ENCODE data around the gene CCNDBP1.

The CCNDBP1 gene

DNA sequence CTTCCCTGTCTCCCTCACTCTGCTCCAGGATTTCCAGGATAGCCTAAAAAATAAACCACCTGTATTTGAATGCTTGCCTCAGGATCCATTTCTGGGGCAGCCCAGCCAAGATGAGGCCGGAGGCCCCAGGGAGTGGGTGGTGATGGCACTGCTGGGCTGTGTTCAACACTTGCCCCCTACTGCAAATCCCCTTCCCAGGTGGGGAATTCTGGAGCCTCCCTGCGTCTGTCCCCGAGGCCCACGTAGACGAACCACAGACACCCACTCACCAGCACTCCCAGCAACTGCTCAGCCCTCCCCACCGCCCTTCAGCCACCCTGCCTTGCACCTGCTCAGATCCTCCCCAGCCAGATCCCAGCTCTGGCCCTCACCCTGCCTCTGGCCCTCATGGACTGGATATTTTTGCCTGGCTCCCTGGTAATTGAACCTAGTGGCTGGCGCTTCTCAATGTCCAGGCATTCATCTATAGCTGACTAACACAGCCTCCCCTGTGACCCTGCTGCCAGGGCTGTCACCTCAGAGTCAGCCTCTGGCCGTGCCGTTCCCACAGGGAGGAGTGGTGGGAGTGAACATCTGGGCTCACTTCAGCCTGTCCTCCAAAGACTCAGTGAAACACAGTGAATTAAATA is 52.8 kb downstream of the CCNDBP1 start:
- DNase-seq (ENCODE audit: low spot score in 2 of 2) (no peak), ATAC-seq (ENCODE audit: low read depth) (no peak)
- no peaks in the 10 kb centered on the region for H3K9me3 Mint-ChIP-seq
- H3K27ac Mint-ChIP-seq: no peak overlapping the region
- no peak overlapping the region for H3K4me3 Mint-ChIP-seq
- H3K27me3 Mint-ChIP-seq: no peaks in the 10 kb centered on the region
- peaks cover 6% of the 10 kb centered on the region for H3K4me1 Mint-ChIP-seq
- no peaks in the 10 kb centered on the region for H3K36me3 Mint-ChIP-seq

DNA sequence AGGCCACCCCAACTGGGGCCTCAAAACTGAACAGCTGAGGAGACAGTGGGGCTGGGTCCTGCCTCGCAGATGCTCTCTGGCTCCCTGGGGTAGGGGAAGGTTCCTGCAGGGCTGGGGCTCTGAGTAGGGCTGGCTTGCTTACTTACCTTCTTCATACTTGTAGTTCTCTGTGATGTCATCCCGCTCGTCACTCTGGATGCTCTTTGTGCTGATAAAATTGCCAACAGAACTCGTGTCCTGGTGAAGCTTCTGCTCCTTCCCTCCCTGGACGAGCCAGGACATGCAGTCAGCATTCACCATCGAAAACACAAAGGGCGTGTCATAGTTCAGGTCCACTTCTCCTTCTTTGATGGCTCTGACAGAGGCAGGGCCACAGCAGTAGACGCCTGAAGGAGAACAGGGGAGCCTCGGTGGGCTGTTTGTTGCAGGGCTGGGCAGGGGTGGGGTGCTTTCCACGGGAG is 53.5 kb downstream of the CCNDBP1 start:
- peaks cover 6% of the 10 kb centered on the region for H3K4me1 Mint-ChIP-seq
- DNase-seq (ENCODE audit: low spot score in 2 of 2) (no peak), ATAC-seq (ENCODE audit: low read depth) (no peak)
- no peaks in the 10 kb centered on the region for H3K36me3 Mint-ChIP-seq
- H3K27ac Mint-ChIP-seq: no peak overlapping the region
- H3K27me3 Mint-ChIP-seq: no peaks in the 10 kb centered on the region
- no peaks in the 10 kb centered on the region for H3K9me3 Mint-ChIP-seq
- H3K4me3 Mint-ChIP-seq: no peak overlapping the region

GRCh38 chr15:43239732-43240491 is 54.7 kb downstream of the CCNDBP1 start:
- ATAC-seq (ENCODE audit: low read depth) (no peak), DNase-seq (ENCODE audit: low spot score in 2 of 2) (no peak)
- H3K9me3 Mint-ChIP-seq: no peaks in the 10 kb centered on the region
- H3K27me3 Mint-ChIP-seq: no peaks in the 10 kb centered on the region
- H3K36me3 Mint-ChIP-seq: no peaks in the 10 kb centered on the region
- H3K4me1 Mint-ChIP-seq: peaks cover 6% of the 10 kb centered on the region
- no peak overlapping the region for H3K4me3 Mint-ChIP-seq
- no peak overlapping the region for H3K27ac Mint-ChIP-seq

GRCh38 chr15:43241100-43241499 is 55.9 kb downstream of the CCNDBP1 start:
- H3K9me3 Mint-ChIP-seq: no peaks in the 10 kb centered on the region
- no peak overlapping the region for H3K27ac Mint-ChIP-seq
- no peak overlapping the region for H3K4me3 Mint-ChIP-seq
- H3K4me1 Mint-ChIP-seq: peaks cover 3% of the 10 kb centered on the region
- H3K27me3 Mint-ChIP-seq: no peaks in the 10 kb centered on the region
- DNase-seq (ENCODE audit: low spot score in 2 of 2) (no peak), ATAC-seq (ENCODE audit: low read depth) (no peak)
- no peaks in the 10 kb centered on the region for H3K36me3 Mint-ChIP-seq

- Mint-ChIP-seq H3K27ac (no peak overlapping the region), H3K27me3 (no peaks in the 10 kb centered on the region), H3K4me3 (no peak overlapping the region), H3K4me1 (no peaks in the 10 kb centered on the region), H3K9me3 (peaks cover 2% of the 10 kb centered on the region), H3K36me3 (no peaks in the 10 kb centered on the region)
- DNase-seq (ENCODE audit: low spot score in 2 of 2) (no peak), ATAC-seq (ENCODE audit: low read depth) (no peak)
These were observed 57.4 kb downstream of the CCNDBP1 start for GRCh38 chr15:43242616-43243015.

DNA sequence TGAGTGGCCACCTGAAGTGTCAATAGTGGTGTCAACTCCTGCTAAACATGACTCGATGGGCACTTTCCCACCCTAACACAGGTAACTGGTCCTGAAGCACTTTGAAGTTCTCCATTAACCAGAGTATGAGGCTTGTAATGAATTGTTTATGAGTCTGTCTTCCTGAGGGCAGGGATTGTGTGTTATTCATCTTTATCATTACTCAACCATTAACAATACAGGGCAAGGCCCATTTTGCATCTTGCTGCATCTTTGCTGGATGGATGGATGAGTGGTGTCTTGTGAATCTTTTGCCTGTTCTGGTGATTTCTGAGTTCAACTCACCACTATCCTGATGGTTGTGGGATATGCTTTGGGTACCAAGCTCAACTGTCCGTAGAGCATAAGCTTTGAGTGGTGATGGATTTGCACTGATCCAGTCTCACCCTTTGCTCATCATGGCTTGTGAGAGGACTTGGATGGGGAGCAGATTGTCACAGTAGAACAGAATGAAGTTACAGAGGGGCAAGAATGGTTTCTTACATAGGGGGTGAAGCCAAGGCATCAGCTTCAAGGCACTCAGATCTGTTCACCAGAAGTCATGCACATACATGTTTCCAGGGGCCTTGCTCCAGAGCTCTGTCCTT is 57.9 kb downstream of the CCNDBP1 start:
- Mint-ChIP-seq H3K27ac (no peak overlapping the region), H3K4me3 (no peak overlapping the region), H3K27me3 (no peaks in the 10 kb centered on the region), H3K4me1 (no peaks in the 10 kb centered on the region), H3K36me3 (no peaks in the 10 kb centered on the region), H3K9me3 (peaks cover 2% of the 10 kb centered on the region)
- ATAC-seq (ENCODE audit: low read depth): no peak
- DNase-seq (ENCODE audit: low spot score in 2 of 2): no peak

GRCh38 chr15:43244092-43244491 is 58.9 kb downstream of the CCNDBP1 start:
- no peak overlapping the region for H3K27ac Mint-ChIP-seq
- ATAC-seq (ENCODE audit: low read depth): no peak
- no peak overlapping the region for H3K4me3 Mint-ChIP-seq

DNA sequence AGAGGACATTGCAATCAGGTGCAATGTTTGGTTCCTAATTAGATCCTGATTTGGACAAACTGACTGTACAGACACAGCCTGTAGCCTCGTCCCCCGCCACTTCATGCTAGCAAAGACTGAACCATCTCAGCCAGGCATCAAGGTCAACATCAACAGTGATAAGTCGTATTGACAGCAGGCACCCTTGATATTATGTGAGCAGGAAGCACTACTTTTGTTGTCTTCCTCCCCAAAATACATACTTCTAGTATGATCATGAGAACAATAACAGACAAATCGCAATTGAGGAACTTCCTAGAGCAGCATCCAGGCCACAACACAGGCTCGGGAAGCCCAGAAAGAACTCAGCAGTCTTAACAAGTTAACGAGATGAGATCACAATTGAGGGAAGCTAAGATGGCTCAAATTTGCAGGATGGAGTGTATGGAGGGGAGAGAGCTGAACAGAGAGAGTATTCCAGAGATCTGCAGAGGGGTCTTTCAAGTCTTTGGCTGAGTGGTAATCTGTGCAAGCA is 61.1 kb downstream of the CCNDBP1 start:
- Mint-ChIP-seq H3K4me1 (peaks cover 4% of the 10 kb centered on the region), H3K27me3 (no peaks in the 10 kb centered on the region), H3K9me3 (peaks cover 2% of the 10 kb centered on the region), H3K36me3 (no peaks in the 10 kb centered on the region), H3K27ac (no peak overlapping the region), H3K4me3 (no peak overlapping the region)
- DNase-seq (ENCODE audit: low spot score in 2 of 2) (no peak), ATAC-seq (ENCODE audit: low read depth) (no peak)

More at GRCh38 chr15:43244092-43244491, 58.9 kb downstream of the CCNDBP1 start:
- Mint-ChIP-seq H3K9me3 (peaks cover 2% of the 10 kb centered on the region), H3K27me3 (no peaks in the 10 kb centered on the region), H3K4me1 (no peaks in the 10 kb centered on the region), H3K36me3 (no peaks in the 10 kb centered on the region)
- no peak for DNase-seq (ENCODE audit: low spot score in 2 of 2)

Data from memory B cell (primary cell).